A549 (cell line): ENCODE results near the gene APOM.

Experiments
- BHLHE40 ChIP-seq: IDR thresholded peaks from 2 replicates; pipeline ENCODE4 v1.6.1; 2012; ENCODE audit warnings: low read depth, low read length, inconsistent platforms
- CTCF ChIP-seq: fragments of >200 bp; sonication (Bioruptor Twin); formaldehyde crosslinking; IDR thresholded peaks from 3 replicates; pipeline ENCODE4 v1.5.1; 2016
- JUN ChIP-seq, 2 experiments: fragments of >200 bp; sonication (Bioruptor Twin); formaldehyde crosslinking; IDR thresholded peaks; 2 replicates in 1 of 2; 3 replicates in 1 of 2; pipeline ENCODE4 v1.6.1; 2016 to 2017
- MYC ChIP-seq: IDR thresholded peaks from 2 replicates; pipeline ENCODE4 v1.6.1; 2012; ENCODE audit warnings: mild to moderate bottlenecking, inconsistent platforms, low read length, improper control_type of control experiment, borderline replicate concordance
- POLR2A ChIP-seq: IDR thresholded peaks from 2 replicates; pipeline ENCODE4 v1.6.1; 2012; ENCODE audit warnings: mild to moderate bottlenecking, low read length
- POLR2AphosphoS2 ChIP-seq: conservative IDR thresholded peaks from 2 replicates; pipeline ENCODE4 v1.6.1; 2012; ENCODE audit warnings: low read length, improper control_type of control experiment, inconsistent platforms
- RAD21 ChIP-seq, 2 experiments: fragments of >200 bp in 1 of 2; sonication (Bioruptor Twin) in 1 of 2; formaldehyde crosslinking in 1 of 2; IDR thresholded peaks in 1 of 2; conservative IDR thresholded peaks in 1 of 2; 2 replicates in 1 of 2; 3 replicates in 1 of 2; pipeline ENCODE4 v1.6.1; 2012 to 2018; ENCODE audit warnings: inconsistent platforms in 1 of 2
- TF ChIP-seq, protein P1 (sequence below): fragments of 450-650 bp; IDR thresholded peaks from 2 replicates; pipeline ENCODE4 v1.6.1; 2014; ENCODE audit warnings: antibody characterized with exemption

GRCh38 chr6:31640612-31641011 lies 15.1 kb upstream of the APOM start:
- TF ChIP-seq RAD21 (conservative IDR thresholded peaks at IDR 0.05 in 1 of 2, IDR thresholded peaks at IDR 0.05 in 1 of 2) = no peak
- TF ChIP-seq, protein P1, sequence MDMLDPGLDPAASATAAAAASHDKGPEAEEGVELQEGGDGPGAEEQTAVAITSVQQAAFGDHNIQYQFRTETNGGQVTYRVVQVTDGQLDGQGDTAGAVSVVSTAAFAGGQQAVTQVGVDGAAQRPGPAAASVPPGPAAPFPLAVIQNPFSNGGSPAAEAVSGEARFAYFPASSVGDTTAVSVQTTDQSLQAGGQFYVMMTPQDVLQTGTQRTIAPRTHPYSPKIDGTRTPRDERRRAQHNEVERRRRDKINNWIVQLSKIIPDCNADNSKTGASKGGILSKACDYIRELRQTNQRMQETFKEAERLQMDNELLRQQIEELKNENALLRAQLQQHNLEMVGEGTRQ = no peak
- no peak for TF ChIP-seq CTCF
- no peak for TF ChIP-seq POLR2AphosphoS2
- TF ChIP-seq JUN (IDR thresholded peaks at IDR 0.05) = no peak
- no peak for TF ChIP-seq MYC
- no peak for TF ChIP-seq POLR2A
- no peak for TF ChIP-seq BHLHE40
